Measurements from ENCODE around the gene SORBS2.

SORBS2 gene

GRCh38 chr4:185540040-185540439 lies 272.0 kb downstream of the SORBS2 start:
- Histone ChIP-seq H2AFZ (ENCODE audit: low read length) (no peak overlapping the region), H3K27me3 (ENCODE audit: insufficient read depth, low read length, poor library complexity, severe bottlenecking) (no peaks in the 10 kb centered on the region)

GRCh38 chr4:185538806-185539205 lies 273.2 kb downstream of the SORBS2 start:
- no peak overlapping the region for H3K9ac ChIP-seq (ENCODE audit: low read depth, low read length, poor library complexity, severe bottlenecking)
- no peak for TF ChIP-seq EZH2phosphoT487 (IDR thresholded peaks at IDR 0.05; ENCODE audit: borderline replicate concordance)
- TF ChIP-seq CTCF (conservative IDR thresholded peaks at IDR 0.05; ENCODE audit: low read length) = no peak
- H2AFZ ChIP-seq (ENCODE audit: low read length) = no peak overlapping the region
- H3K4me1 ChIP-seq (ENCODE audit: insufficient read depth, low read length, poor library complexity, severe bottlenecking) = no peaks in the 10 kb centered on the region
- no peaks in the 10 kb centered on the region for H3K9me2 ChIP-seq (replicated peaks; ENCODE audit: low read depth, low read length)
- no peaks in the 10 kb centered on the region for H3K27me3 ChIP-seq (ENCODE audit: insufficient read depth, low read length, poor library complexity, severe bottlenecking)
- no peaks in the 10 kb centered on the region for H3K36me3 ChIP-seq (ENCODE audit: insufficient read depth, low read length)
- H3K4me2 ChIP-seq (ENCODE audit: low read depth, low read length, poor library complexity, severe bottlenecking) = no peak overlapping the region
- no peaks in the 10 kb centered on the region for H3F3A ChIP-seq (ENCODE audit: low read depth)
- H3K9me3 ChIP-seq (ENCODE audit: insufficient read depth, low read depth, low read length) = no peaks in the 10 kb centered on the region
- no peaks in the 10 kb centered on the region for H4K20me1 ChIP-seq (ENCODE audit: insufficient read depth, low read length, poor library complexity, severe bottlenecking)
- H3K4me3 ChIP-seq (ENCODE audit: low read length, poor library complexity, severe bottlenecking) = no peak overlapping the region
- no peaks in the 10 kb centered on the region for H3K79me2 ChIP-seq (ENCODE audit: insufficient read depth, low read length)

More at GRCh38 chr4:185540040-185540439, 272.0 kb downstream of the SORBS2 start:
- Histone ChIP-seq H4K20me1 (ENCODE audit: insufficient read depth, low read length, poor library complexity, severe bottlenecking) (no peaks in the 10 kb centered on the region), H3K9me2 (replicated peaks; ENCODE audit: low read depth, low read length) (no peaks in the 10 kb centered on the region), H3K79me2 (ENCODE audit: insufficient read depth, low read length) (no peaks in the 10 kb centered on the region), H3K4me2 (ENCODE audit: low read depth, low read length, poor library complexity, severe bottlenecking) (no peak overlapping the region), H3K9me3 (ENCODE audit: insufficient read depth, low read depth, low read length) (no peaks in the 10 kb centered on the region), H3F3A (ENCODE audit: low read depth) (no peaks in the 10 kb centered on the region), H3K9ac (ENCODE audit: low read depth, low read length, poor library complexity, severe bottlenecking) (no peak overlapping the region), H3K4me3 (ENCODE audit: low read length, poor library complexity, severe bottlenecking) (no peak overlapping the region), H3K36me3 (ENCODE audit: insufficient read depth, low read length) (no peaks in the 10 kb centered on the region), H3K4me1 (ENCODE audit: insufficient read depth, low read length, poor library complexity, severe bottlenecking) (no peaks in the 10 kb centered on the region)
- TF ChIP-seq EZH2phosphoT487 (IDR thresholded peaks at IDR 0.05; ENCODE audit: borderline replicate concordance) = no peak
- no peak for TF ChIP-seq CTCF (conservative IDR thresholded peaks at IDR 0.05; ENCODE audit: low read length)

GRCh38 chr4:185536411-185536709 lies 275.6 kb downstream of the SORBS2 start:
- H3K9me2 ChIP-seq (replicated peaks; ENCODE audit: low read depth, low read length) = no peaks in the 10 kb centered on the region
- H3K79me2 ChIP-seq (ENCODE audit: insufficient read depth, low read length) = no peaks in the 10 kb centered on the region
- no peaks in the 10 kb centered on the region for H4K20me1 ChIP-seq (ENCODE audit: insufficient read depth, low read length, poor library complexity, severe bottlenecking)
- H3K9me3 ChIP-seq (ENCODE audit: insufficient read depth, low read depth, low read length) = no peaks in the 10 kb centered on the region
- H3F3A ChIP-seq (ENCODE audit: low read depth) = no peaks in the 10 kb centered on the region
- H3K4me2 ChIP-seq (ENCODE audit: low read depth, low read length, poor library complexity, severe bottlenecking) = no peak overlapping the region
- H3K27me3 ChIP-seq (ENCODE audit: insufficient read depth, low read length, poor library complexity, severe bottlenecking) = no peaks in the 10 kb centered on the region
- no peak overlapping the region for H3K4me3 ChIP-seq (ENCODE audit: low read length, poor library complexity, severe bottlenecking)
- no peak overlapping the region for H2AFZ ChIP-seq (ENCODE audit: low read length)
- TF ChIP-seq EZH2phosphoT487 (IDR thresholded peaks at IDR 0.05; ENCODE audit: borderline replicate concordance) = no peak
- no peak for TF ChIP-seq CTCF (conservative IDR thresholded peaks at IDR 0.05; ENCODE audit: low read length)
- no peak overlapping the region for H3K9ac ChIP-seq (ENCODE audit: low read depth, low read length, poor library complexity, severe bottlenecking)
- H3K36me3 ChIP-seq (ENCODE audit: insufficient read depth, low read length) = no peaks in the 10 kb centered on the region
- H3K4me1 ChIP-seq (ENCODE audit: insufficient read depth, low read length, poor library complexity, severe bottlenecking) = no peaks in the 10 kb centered on the region

All from Loucy (cell line).